Occipital lobe (tissue), 2 donors: ENCODE measurements around the gene PDP2. TPM values are rescaled to one million over a fixed set of nuclear protein-coding genes. Genes with fewer than 3 reads are reported as not detected.

Experiments used
- DNase-seq: peaks from one replicate; lab custom pipeline; 2025; lab: John Stamatoyannopoulos, UW
- total RNA-seq: library from RNA; depleted of rRNA; stranded (reverse); fragments of >200 nt; gene quantifications from one replicate; pipeline ENCODE4 v1.2.3, GENCODE V29; 2014

The PDP2 gene
- total RNA-seq, 1 donor from 2014 or later: 9.2 TPM

DNA sequence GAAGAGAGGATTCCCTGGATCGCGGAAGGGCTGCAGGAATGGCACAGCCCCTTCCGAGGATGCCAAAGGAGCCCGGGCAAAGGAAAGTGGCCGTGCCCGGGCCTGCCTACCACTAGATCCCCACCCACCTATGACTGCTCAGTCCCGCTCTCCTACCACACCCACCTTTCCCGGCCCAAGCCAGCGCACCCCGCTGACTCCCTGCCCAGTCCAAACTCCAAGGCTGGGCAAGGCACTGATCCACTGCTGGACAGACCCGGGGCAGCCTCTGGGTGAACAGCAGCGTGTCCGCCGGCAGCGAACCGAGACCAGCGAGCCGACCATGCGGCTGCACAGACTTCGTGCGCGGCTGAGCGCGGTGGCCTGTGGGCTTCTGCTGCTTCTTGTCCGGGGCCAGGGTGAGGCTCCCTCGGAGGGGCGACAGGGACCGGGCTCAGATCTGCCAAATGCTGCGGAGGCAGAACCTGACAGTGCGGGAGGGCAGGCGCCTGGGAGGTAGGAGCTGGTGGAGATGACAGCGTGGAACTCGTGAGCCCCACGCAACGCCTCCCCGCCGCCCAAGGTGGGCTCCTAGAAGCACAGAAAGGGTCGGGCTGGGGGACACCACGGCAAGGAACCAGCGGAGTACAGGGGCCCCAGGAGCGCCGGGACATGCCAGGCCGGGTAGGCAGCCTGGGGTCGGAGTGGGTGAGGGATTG is 55.1 kb downstream of the PDP2 start, which contains the start of gene CES2:
TSS of gene CES2 (plus strand) at position 203 of the 698 bp plus-strand sequence. CDS start at position 323, 120 bp downstream.
- DNase-seq: no peak

DNA sequence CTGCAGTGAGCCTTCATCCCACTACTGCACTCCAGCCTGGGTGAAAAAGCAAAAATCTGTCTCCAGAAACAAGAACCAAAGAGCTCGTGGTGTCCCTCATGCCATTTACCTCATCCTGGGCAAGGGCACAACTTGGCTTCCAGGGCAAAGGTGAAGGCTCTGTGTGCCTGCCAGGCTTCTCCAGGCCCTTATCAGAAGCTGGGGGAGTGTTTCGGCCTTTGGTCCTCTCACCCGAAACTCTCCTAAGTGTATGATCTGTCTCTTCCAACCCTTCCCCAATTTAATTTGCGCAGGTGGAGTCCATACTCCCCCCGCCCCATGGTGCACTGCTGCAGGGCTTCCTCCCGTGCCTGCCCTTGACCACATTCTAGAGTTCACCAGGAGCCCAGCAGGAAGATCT is 56.1 kb downstream of the PDP2 start:
- no peak for DNase-seq

DNA sequence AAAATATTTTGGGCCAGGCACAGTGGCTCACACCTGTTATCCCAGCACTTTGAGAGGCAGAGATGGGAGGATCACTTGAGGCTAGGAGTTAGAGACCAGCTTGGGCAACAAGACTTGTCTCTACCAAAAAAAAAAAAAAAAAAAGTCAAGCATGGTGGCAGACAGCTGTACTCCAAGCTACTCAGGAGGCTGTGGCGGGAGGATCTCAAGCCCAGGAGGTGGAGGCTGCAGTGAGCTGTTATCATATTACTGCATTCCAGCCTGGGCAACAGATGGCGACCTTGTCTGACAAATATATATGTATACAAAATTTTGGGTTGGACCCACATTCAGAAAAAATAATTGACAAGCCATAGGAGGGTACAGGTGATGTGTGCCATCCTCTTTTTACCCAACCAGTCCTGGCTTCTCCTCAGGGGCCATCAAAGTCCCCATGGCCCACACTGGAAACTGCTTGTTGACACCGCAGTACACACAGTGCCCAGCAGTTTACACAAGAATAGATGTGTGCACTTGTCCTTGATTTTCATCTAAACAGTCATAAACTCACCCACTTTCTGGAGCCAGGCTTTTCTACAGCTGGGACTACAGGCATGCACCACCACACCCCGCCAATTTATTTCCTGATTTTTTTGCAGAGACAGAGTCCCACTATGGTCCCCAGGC is 56.7 kb downstream of the PDP2 start:
- no peak for DNase-seq

DNA sequence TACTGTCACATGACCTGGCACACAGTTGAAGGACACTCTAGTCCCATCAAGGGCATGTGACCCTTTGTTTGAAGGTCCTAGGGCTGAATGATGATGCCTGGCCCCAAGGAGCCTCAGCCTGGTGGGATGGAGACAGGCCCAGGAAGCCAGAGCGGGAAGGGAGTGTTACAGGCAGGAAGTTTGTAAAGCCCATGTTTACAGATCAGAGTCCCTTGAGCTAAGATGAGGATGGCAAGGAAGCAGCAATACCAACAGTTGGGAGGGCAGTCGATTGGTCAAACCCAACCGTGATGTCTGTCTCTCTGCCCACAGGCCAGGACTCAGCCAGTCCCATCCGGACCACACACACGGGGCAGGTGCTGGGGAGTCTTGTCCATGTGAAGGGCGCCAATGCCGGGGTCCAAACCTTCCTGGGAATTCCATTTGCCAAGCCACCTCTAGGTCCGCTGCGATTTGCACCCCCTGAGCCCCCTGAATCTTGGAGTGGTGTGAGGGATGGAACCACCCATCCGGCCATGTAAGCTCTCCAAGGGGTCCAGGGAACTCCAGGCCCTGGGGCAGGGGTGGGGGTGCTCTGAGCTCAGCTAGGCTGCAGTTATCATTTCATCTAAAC is 57.5 kb downstream of the PDP2 start:
- no peak for DNase-seq

DNA sequence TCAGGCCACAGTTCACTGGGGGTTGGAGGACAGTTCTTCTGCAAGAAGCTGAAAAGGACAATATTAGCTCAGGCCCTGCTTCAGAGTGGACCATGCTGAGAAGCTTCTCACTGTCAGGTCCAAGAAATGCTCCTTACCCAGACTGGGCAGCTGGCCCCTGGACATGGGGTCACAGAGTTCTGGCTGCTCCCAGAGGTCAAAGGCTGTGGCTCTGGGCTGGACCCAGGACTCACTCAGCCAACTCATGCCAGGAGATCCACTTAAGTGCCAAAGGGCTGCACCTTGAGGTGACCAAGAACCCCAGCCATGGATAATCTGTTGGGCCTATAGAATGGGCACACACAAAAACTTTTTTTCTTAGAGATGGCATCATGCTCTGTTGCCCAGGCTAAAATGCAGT is 59.1 kb downstream of the PDP2 start:
- no peak for DNase-seq

DNA sequence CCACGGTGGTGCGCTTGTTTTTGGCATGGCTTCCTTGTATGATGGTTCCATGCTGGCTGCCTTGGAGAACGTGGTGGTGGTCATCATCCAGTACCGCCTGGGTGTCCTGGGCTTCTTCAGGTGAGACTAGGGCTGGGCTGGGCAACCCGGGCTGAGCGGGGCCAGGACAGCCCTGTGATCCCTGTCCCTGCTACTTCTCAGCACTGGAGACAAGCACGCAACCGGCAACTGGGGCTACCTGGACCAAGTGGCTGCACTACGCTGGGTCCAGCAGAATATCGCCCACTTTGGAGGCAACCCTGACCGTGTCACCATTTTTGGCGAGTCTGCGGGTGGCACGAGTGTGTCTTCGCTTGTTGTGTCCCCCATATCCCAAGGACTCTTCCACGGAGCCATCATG is 59.9 kb downstream of the PDP2 start:
- no peak for DNase-seq

Other genes with a start within 250 kb of the PDP2 start
- gene CMTM4, start 183.8 kb upstream of the PDP2 start, total RNA-seq: 70.7 TPM
- gene DYNC1LI2, start 128.9 kb upstream of the PDP2 start, total RNA-seq: 175 TPM
- 0.31 TPM for gene TERB1, start 78.9 kb upstream of the PDP2 start, total RNA-seq
- gene NAE1, start 49.5 kb upstream of the PDP2 start, total RNA-seq: 113 TPM
- gene CA7, start 36.1 kb upstream of the PDP2 start, total RNA-seq: not detected
- not detected for gene CDH16, start 38.4 kb downstream of the PDP2 start, total RNA-seq
- 0.94 TPM for gene RRAD, start 45.0 kb downstream of the PDP2 start, total RNA-seq
- gene CIAO2B, start 53.9 kb downstream of the PDP2 start, total RNA-seq: 80.5 TPM
- 24.6 TPM for gene CES2, start 55.0 kb downstream of the PDP2 start, total RNA-seq
- gene CES3, start 80.8 kb downstream of the PDP2 start, total RNA-seq: 0.78 TPM
- gene CES4A, start 108.1 kb downstream of the PDP2 start, total RNA-seq: 15.4 TPM
- 65.4 TPM for gene CBFB, start 148.6 kb downstream of the PDP2 start, total RNA-seq
- 19.8 TPM for gene PHAF1, start 229.4 kb downstream of the PDP2 start, total RNA-seq